ENCODE results near the gene PDIK1L. TPM values are rescaled to one million over a fixed set of nuclear protein-coding genes. Genes with fewer than 3 reads are reported as not detected.

The PDIK1L gene
- 15.5 and 18.9 TPM in 2 replicates for total RNA-seq

GRCh38 chr1:26111530-26112406 lies at the start of gene PDIK1L:
Gene PDIK1L, plus strand, starts transcription at chr1:26111824. Its CDS starts 2,485 bp downstream, at chr1:26114309.
- H3K4me1 Mint-ChIP-seq (ENCODE audit: low read depth) = peaks cover 36% of the 10 kb centered on the region
- no peaks in the 10 kb centered on the region for H3K27me3 Mint-ChIP-seq (ENCODE audit: insufficient read depth)
- peak within 1 kb of the TSS; percentile 96 for H3K4me3 Mint-ChIP-seq
- H3K27ac Mint-ChIP-seq = peak within 1 kb of the TSS; percentile 92
- no peaks in the 10 kb centered on the region for H3K9me3 Mint-ChIP-seq
- intact Hi-C loops (cut with micrococcal nuclease) = loop anchor here (1.0 to 5.0 kb wide), 11 partner anchors 12 to 361 kb away; partner anchors contain the start of genes CEP85, DHDDS, HMGN2 and PAFAH2
- H3K36me3 Mint-ChIP-seq (ENCODE audit: low read depth) = peaks cover 12% of the 10 kb centered on the region
- DNase-seq (ENCODE audit: low spot score) = peak; percentile 91

GRCh38 chr1:26064553-26064952 lies 47.1 kb upstream of the PDIK1L start:
- Mint-ChIP-seq H3K9me3 (no peaks in the 10 kb centered on the region), H3K4me3 (no peak overlapping the region), H3K36me3 (ENCODE audit: low read depth) (no peaks in the 10 kb centered on the region), H3K4me1 (ENCODE audit: low read depth) (no peaks in the 10 kb centered on the region), H3K27ac (no peak overlapping the region), H3K27me3 (ENCODE audit: insufficient read depth) (peaks cover 16% of the 10 kb centered on the region)
- no peak for DNase-seq (ENCODE audit: low spot score)
- intact Hi-C loops (cut with micrococcal nuclease) = no loop called here

GRCh38 chr1:26066160-26066559 lies 45.5 kb upstream of the PDIK1L start:
- Mint-ChIP-seq H3K27ac (no peak overlapping the region), H3K9me3 (no peaks in the 10 kb centered on the region), H3K4me3 (no peak overlapping the region), H3K36me3 (ENCODE audit: low read depth) (no peaks in the 10 kb centered on the region), H3K4me1 (ENCODE audit: low read depth) (no peaks in the 10 kb centered on the region), H3K27me3 (ENCODE audit: insufficient read depth) (peaks cover 14% of the 10 kb centered on the region)
- DNase-seq (ENCODE audit: low spot score) = no peak
- intact Hi-C loops (cut with micrococcal nuclease) = no loop called here

GRCh38 chr1:26066857-26067256 lies 44.8 kb upstream of the PDIK1L start:
- intact Hi-C loops (cut with micrococcal nuclease) = no loop called here
- Mint-ChIP-seq H3K27ac (no peak overlapping the region), H3K9me3 (no peaks in the 10 kb centered on the region), H3K4me3 (no peak overlapping the region), H3K36me3 (ENCODE audit: low read depth) (no peaks in the 10 kb centered on the region), H3K4me1 (ENCODE audit: low read depth) (no peaks in the 10 kb centered on the region), H3K27me3 (ENCODE audit: insufficient read depth) (peaks cover 9% of the 10 kb centered on the region)
- DNase-seq (ENCODE audit: low spot score) = no peak

- intact Hi-C loops (cut with micrococcal nuclease) = no loop called here
- Mint-ChIP-seq H3K9me3 (no peaks in the 10 kb centered on the region), H3K36me3 (ENCODE audit: low read depth) (no peaks in the 10 kb centered on the region), H3K4me3 (no peak within 1 kb of the TSS), H3K4me1 (ENCODE audit: low read depth) (no peaks in the 10 kb centered on the region), H3K27me3 (ENCODE audit: insufficient read depth) (peaks cover 7% of the 10 kb centered on the region), H3K27ac (no peak within 1 kb of the TSS)
- no peak for DNase-seq (ENCODE audit: low spot score)
Measured at GRCh38 chr1:26067432-26067911, 44.2 kb upstream of the PDIK1L start, which contains the start of gene TRIM63. Gene TRIM63, minus strand, starts transcription at chr1:26067630. Its CDS starts 136 bp downstream, at chr1:26067494.

- no peaks in the 10 kb centered on the region for H3K36me3 Mint-ChIP-seq (ENCODE audit: low read depth)
- H3K4me3 Mint-ChIP-seq = no peak overlapping the region
- intact Hi-C loops (cut with micrococcal nuclease) = no loop called here
- no peaks in the 10 kb centered on the region for H3K9me3 Mint-ChIP-seq
- H3K27ac Mint-ChIP-seq = no peak overlapping the region
- H3K27me3 Mint-ChIP-seq (ENCODE audit: insufficient read depth) = peaks cover 19% of the 10 kb centered on the region
- no peak for DNase-seq (ENCODE audit: low spot score)
- no peaks in the 10 kb centered on the region for H3K4me1 Mint-ChIP-seq (ENCODE audit: low read depth)
Measured at GRCh38 chr1:26069941-26070295, 41.7 kb upstream of the PDIK1L start.

GRCh38 chr1:26070296-26070962 lies 41.2 kb upstream of the PDIK1L start:
- DNase-seq (ENCODE audit: low spot score) = no peak
- intact Hi-C loops (cut with micrococcal nuclease) = no loop called here
- H3K36me3 Mint-ChIP-seq (ENCODE audit: low read depth) = no peaks in the 10 kb centered on the region
- peaks cover 2% of the 10 kb centered on the region for H3K4me1 Mint-ChIP-seq (ENCODE audit: low read depth)
- H3K4me3 Mint-ChIP-seq = no peak overlapping the region
- H3K9me3 Mint-ChIP-seq = no peaks in the 10 kb centered on the region
- no peak overlapping the region for H3K27ac Mint-ChIP-seq
- H3K27me3 Mint-ChIP-seq (ENCODE audit: insufficient read depth) = peaks cover 20% of the 10 kb centered on the region

GRCh38 chr1:26070963-26071342 lies 40.7 kb upstream of the PDIK1L start:
- Mint-ChIP-seq H3K4me3 (no peak overlapping the region), H3K36me3 (ENCODE audit: low read depth) (no peaks in the 10 kb centered on the region), H3K27ac (no peak overlapping the region), H3K9me3 (no peaks in the 10 kb centered on the region), H3K27me3 (ENCODE audit: insufficient read depth) (peaks cover 21% of the 10 kb centered on the region), H3K4me1 (ENCODE audit: low read depth) (peaks cover 7% of the 10 kb centered on the region)
- no peak for DNase-seq (ENCODE audit: low spot score)
- intact Hi-C loops (cut with micrococcal nuclease) = no loop called here

GRCh38 chr1:26072305-26072704 lies 39.3 kb upstream of the PDIK1L start:
- intact Hi-C loops (cut with micrococcal nuclease) = no loop called here
- H3K4me3 Mint-ChIP-seq = no peak overlapping the region
- peaks cover 23% of the 10 kb centered on the region for H3K27me3 Mint-ChIP-seq (ENCODE audit: insufficient read depth)
- DNase-seq (ENCODE audit: low spot score) = no peak
- H3K36me3 Mint-ChIP-seq (ENCODE audit: low read depth) = no peaks in the 10 kb centered on the region
- peaks cover 13% of the 10 kb centered on the region for H3K4me1 Mint-ChIP-seq (ENCODE audit: low read depth)
- no peaks in the 10 kb centered on the region for H3K9me3 Mint-ChIP-seq
- H3K27ac Mint-ChIP-seq = no peak overlapping the region

GRCh38 chr1:26075421-26076144 lies 36.0 kb upstream of the PDIK1L start:
- Mint-ChIP-seq H3K4me3 (no peak overlapping the region), H3K27me3 (ENCODE audit: insufficient read depth) (peaks cover 27% of the 10 kb centered on the region), H3K27ac (no peak overlapping the region)

GRCh38 chr1:26077524-26077923 lies 34.1 kb upstream of the PDIK1L start:
- intact Hi-C loops (cut with micrococcal nuclease) = no loop called here
- no peak for DNase-seq (ENCODE audit: low spot score)
- Mint-ChIP-seq H3K9me3 (no peaks in the 10 kb centered on the region), H3K4me3 (no peak overlapping the region), H3K36me3 (ENCODE audit: low read depth) (no peaks in the 10 kb centered on the region), H3K27me3 (ENCODE audit: insufficient read depth) (peaks cover 26% of the 10 kb centered on the region), H3K4me1 (ENCODE audit: low read depth) (peaks cover 13% of the 10 kb centered on the region), H3K27ac (no peak overlapping the region)

More at GRCh38 chr1:26075421-26076144, 36.0 kb upstream of the PDIK1L start:
- H3K4me1 Mint-ChIP-seq (ENCODE audit: low read depth) = peaks cover 13% of the 10 kb centered on the region
- H3K36me3 Mint-ChIP-seq (ENCODE audit: low read depth) = no peaks in the 10 kb centered on the region
- no peak for DNase-seq (ENCODE audit: low spot score)
- no peaks in the 10 kb centered on the region for H3K9me3 Mint-ChIP-seq
- intact Hi-C loops (cut with micrococcal nuclease) = no loop called here

GRCh38 chr1:26078286-26079177 lies 33.1 kb upstream of the PDIK1L start:
- Mint-ChIP-seq H3K27ac (no peak overlapping the region), H3K36me3 (ENCODE audit: low read depth) (no peaks in the 10 kb centered on the region), H3K4me3 (no peak overlapping the region), H3K9me3 (no peaks in the 10 kb centered on the region), H3K27me3 (ENCODE audit: insufficient read depth) (peaks cover 22% of the 10 kb centered on the region), H3K4me1 (ENCODE audit: low read depth) (peaks cover 13% of the 10 kb centered on the region)
- intact Hi-C loops (cut with micrococcal nuclease) = no loop called here
- DNase-seq (ENCODE audit: low spot score) = no peak

All from activated T-helper 1 cell treated with anti-CD3 and anti-CD28 coated beads, Interleukin-12 subunit alpha, Interleukin-12 subunit beta, Interleukin-2, Interleukin-4 antibody, amounts not matched to agents 30 ng/mL and 10 ng/mL and 1 ng/mL, durations not matched to agents 14 hours and 24 hours and 36 hours (primary cell).